Neural crest cell (in vitro differentiated cells): ENCODE results near the gene DHRS12. TPM values are rescaled to one million over a fixed set of nuclear protein-coding genes. Genes with fewer than 3 reads are reported as not detected.

Experiments
- DNase-seq: peaks from one replicate; pipeline ENCODE4 v3.0.0; 2021; ENCODE audit warnings: low read depth, mixed read lengths, low spot score
- H3K27ac Mint-ChIP-seq: one replicate; pipeline ENCODE4 v1.8.0; 2021; ENCODE audit warnings: mild to moderate bottlenecking, mixed read lengths; ENCODE audit not compliant: unreplicated experiment
- H3K27me3 Mint-ChIP-seq: 2 replicates; pipeline ENCODE4 v1.8.0; 2021; ENCODE audit warnings: low read depth, mild to moderate bottlenecking, mixed read lengths
- H3K36me3 Mint-ChIP-seq: 2 replicates; pipeline ENCODE4 v1.8.0; 2021; ENCODE audit warnings: low read depth, mild to moderate bottlenecking, mixed read lengths
- H3K4me1 Mint-ChIP-seq: 2 replicates; pipeline ENCODE4 v1.8.0; 2021; ENCODE audit warnings: mixed read lengths
- H3K4me3 Mint-ChIP-seq: one replicate; pipeline ENCODE4 v1.8.0; 2021; ENCODE audit warnings: mild to moderate bottlenecking, mixed read lengths
- H3K9me3 Mint-ChIP-seq: 2 replicates; pipeline ENCODE4 v1.8.0; 2021; ENCODE audit warnings: mixed read lengths
- total RNA-seq: library from RNA; stranded (reverse); gene quantifications from 2 replicates; pipeline ENCODE4 v1.2.1, GENCODE V29; 2021
- TF ChIP-seq, protein P1 (sequence below): fragments of 200-600 bp; sonication (generic); conservative IDR thresholded peaks from 2 replicates; pipeline ENCODE4 v1.5.0; 2021; ENCODE audit warnings: antibody characterized with exemption, mild to moderate bottlenecking

The DHRS12 gene
- total RNA-seq, 1 donor from 2014 or later = 9.3 TPM

- no peaks in the 10 kb centered on the region for H3K36me3 Mint-ChIP-seq
- no peak overlapping the region for H3K27ac Mint-ChIP-seq
- H3K4me1 Mint-ChIP-seq = no peaks in the 10 kb centered on the region
- H3K9me3 Mint-ChIP-seq = no peaks in the 10 kb centered on the region
- H3K27me3 Mint-ChIP-seq = no peaks in the 10 kb centered on the region
- DNase-seq = no peak
- H3K4me3 Mint-ChIP-seq = no peak overlapping the region
- TF ChIP-seq, protein P1, sequence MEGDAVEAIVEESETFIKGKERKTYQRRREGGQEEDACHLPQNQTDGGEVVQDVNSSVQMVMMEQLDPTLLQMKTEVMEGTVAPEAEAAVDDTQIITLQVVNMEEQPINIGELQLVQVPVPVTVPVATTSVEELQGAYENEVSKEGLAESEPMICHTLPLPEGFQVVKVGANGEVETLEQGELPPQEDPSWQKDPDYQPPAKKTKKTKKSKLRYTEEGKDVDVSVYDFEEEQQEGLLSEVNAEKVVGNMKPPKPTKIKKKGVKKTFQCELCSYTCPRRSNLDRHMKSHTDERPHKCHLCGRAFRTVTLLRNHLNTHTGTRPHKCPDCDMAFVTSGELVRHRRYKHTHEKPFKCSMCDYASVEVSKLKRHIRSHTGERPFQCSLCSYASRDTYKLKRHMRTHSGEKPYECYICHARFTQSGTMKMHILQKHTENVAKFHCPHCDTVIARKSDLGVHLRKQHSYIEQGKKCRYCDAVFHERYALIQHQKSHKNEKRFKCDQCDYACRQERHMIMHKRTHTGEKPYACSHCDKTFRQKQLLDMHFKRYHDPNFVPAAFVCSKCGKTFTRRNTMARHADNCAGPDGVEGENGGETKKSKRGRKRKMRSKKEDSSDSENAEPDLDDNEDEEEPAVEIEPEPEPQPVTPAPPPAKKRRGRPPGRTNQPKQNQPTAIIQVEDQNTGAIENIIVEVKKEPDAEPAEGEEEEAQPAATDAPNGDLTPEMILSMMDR = no peak
Measured at GRCh38 chr13:51771418-51772104, 32.4 kb downstream of the DHRS12 start.

DNA sequence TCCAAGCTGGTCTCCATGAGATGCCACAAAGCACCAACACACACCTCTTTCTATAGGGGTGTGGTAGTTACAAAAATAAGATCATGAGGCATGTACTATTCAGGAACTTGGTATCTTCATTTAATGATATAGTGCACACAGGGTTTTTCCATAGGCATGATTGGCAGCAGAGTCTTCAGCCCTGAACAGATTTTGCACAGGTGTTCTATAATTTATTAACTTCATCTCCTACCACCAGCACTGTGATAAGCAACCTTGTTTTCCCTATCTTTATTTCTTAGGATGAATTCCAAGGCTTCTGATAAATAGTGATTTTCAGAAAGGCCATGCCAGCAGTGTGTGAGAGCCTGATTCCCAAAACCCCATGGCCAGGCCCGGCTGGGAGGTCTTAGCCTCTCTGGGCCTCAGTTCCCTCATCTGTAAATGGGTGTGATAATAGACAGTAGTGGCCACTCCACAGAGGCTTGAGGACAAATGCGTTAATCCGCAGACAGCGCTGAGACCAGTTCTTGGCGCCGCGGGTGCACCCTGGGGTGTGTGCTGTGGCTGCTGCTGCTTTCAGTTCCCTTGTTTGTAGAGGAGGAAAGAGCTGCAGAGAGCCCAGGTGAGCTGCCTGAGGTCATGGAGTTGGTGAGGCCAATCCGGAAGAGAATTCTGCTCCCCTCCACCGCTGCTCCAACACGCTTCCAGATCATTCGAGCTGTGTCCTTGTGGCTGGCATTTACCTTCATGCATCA, 33.1 kb downstream of the DHRS12 start:
- H3K4me3 Mint-ChIP-seq = no peak overlapping the region
- TF ChIP-seq, protein P1 = no peak
- DNase-seq = no peak
- H3K36me3 Mint-ChIP-seq = no peaks in the 10 kb centered on the region
- no peaks in the 10 kb centered on the region for H3K9me3 Mint-ChIP-seq
- H3K27ac Mint-ChIP-seq = no peak overlapping the region
- H3K4me1 Mint-ChIP-seq = no peaks in the 10 kb centered on the region
- H3K27me3 Mint-ChIP-seq = no peaks in the 10 kb centered on the region

DNA sequence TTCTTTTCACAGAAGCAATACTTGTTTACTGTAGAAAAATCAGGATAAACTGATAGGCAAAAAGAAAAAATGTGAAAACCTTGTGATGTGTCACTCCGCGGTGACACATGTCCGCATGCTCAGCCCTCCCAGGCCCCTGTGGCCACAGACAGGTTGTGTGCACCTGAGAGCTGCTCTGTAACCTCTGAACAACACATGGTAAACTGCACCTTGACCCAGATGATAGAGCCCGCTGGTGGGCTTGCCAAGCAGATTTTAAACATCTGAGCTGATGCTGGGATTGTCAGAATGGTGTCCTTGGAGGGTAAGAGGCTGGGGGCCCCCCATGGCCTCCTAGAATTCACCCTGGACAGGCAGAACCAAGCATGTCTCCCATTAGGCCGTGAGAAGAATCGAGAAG, 33.8 kb downstream of the DHRS12 start:
- no peaks in the 10 kb centered on the region for H3K9me3 Mint-ChIP-seq
- TF ChIP-seq, protein P1 = no peak

GRCh38 chr13:51769455-51770127, 34.4 kb downstream of the DHRS12 start:
- Mint-ChIP-seq H3K4me1 (no peaks in the 10 kb centered on the region), H3K27ac (peak overlapping the region; percentile 58)
- TF ChIP-seq, protein P1 = no peak

More for the DNA sequence above, 33.8 kb downstream of the DHRS12 start:
- Mint-ChIP-seq H3K4me3 (no peak overlapping the region), H3K4me1 (no peaks in the 10 kb centered on the region), H3K27ac (peak overlapping the region; percentile 62), H3K27me3 (no peaks in the 10 kb centered on the region), H3K36me3 (no peaks in the 10 kb centered on the region)
- no peak for DNase-seq

GRCh38 chr13:51768976-51769375, 35.0 kb downstream of the DHRS12 start:
- no peaks in the 10 kb centered on the region for H3K27me3 Mint-ChIP-seq
- peaks cover 3% of the 10 kb centered on the region for H3K4me1 Mint-ChIP-seq
- TF ChIP-seq, protein P1 = no peak
- H3K9me3 Mint-ChIP-seq = no peaks in the 10 kb centered on the region
- H3K36me3 Mint-ChIP-seq = no peaks in the 10 kb centered on the region
- no peak for DNase-seq
- no peak overlapping the region for H3K4me3 Mint-ChIP-seq
- no peak overlapping the region for H3K27ac Mint-ChIP-seq

More at GRCh38 chr13:51769455-51770127, 34.4 kb downstream of the DHRS12 start:
- Mint-ChIP-seq H3K4me3 (no peak overlapping the region), H3K36me3 (no peaks in the 10 kb centered on the region), H3K9me3 (no peaks in the 10 kb centered on the region), H3K27me3 (no peaks in the 10 kb centered on the region)
- DNase-seq = no peak
